DMS53 (cell line): ENCODE data around the gene NPAS2.

ENCODE experiments used
- DNase-seq: peaks from one replicate; lab custom pipeline; 2025; lab: John Stamatoyannopoulos, UW

Gene NPAS2

GRCh38 chr2:100965596-100965995 lies 145.7 kb downstream of the NPAS2 start:
- DNase-seq, result peak; percentile 19

- no peak for DNase-seq
Measured at GRCh38 chr2:100967716-100968115, 147.8 kb downstream of the NPAS2 start.

GRCh38 chr2:100968146-100969145 lies 148.5 kb downstream of the NPAS2 start:
- no peak for DNase-seq

- no peak for DNase-seq
Measured at GRCh38 chr2:100969998-100970397, 150.1 kb downstream of the NPAS2 start.

GRCh38 chr2:100971221-100971620 lies 151.3 kb downstream of the NPAS2 start:
- no peak for DNase-seq

GRCh38 chr2:100972452-100972851 lies 152.5 kb downstream of the NPAS2 start:
- DNase-seq, result no peak

- no peak for DNase-seq
Measured at GRCh38 chr2:100974712-100975520, 155.0 kb downstream of the NPAS2 start.

GRCh38 chr2:100975521-100975785 lies 155.5 kb downstream of the NPAS2 start:
- no peak for DNase-seq

GRCh38 chr2:100976061-100976460 lies 156.1 kb downstream of the NPAS2 start:
- no peak for DNase-seq

- DNase-seq, result peak; percentile 91
Measured at GRCh38 chr2:100976645-100977391, 156.9 kb downstream of the NPAS2 start.

- DNase-seq, result no peak
Measured at GRCh38 chr2:100977511-100977910, 157.6 kb downstream of the NPAS2 start.

- DNase-seq, result no peak
Measured at GRCh38 chr2:100978582-100979191, 158.7 kb downstream of the NPAS2 start.

GRCh38 chr2:100980046-100980445 lies 160.1 kb downstream of the NPAS2 start:
- DNase-seq, result no peak

- no peak for DNase-seq
Measured at GRCh38 chr2:100981011-100981410, 161.1 kb downstream of the NPAS2 start.

GRCh38 chr2:100982431-100982861 lies 162.5 kb downstream of the NPAS2 start:
- DNase-seq, result no peak

GRCh38 chr2:100983201-100983600 lies 163.3 kb downstream of the NPAS2 start:
- no peak for DNase-seq

GRCh38 chr2:100983684-100984310 lies 163.9 kb downstream of the NPAS2 start:
- DNase-seq, result no peak

GRCh38 chr2:100984892-100985307 lies 165.0 kb downstream of the NPAS2 start:
- DNase-seq, result peak; percentile 92

GRCh38 chr2:100986157-100986556 lies 166.2 kb downstream of the NPAS2 start:
- no peak for DNase-seq

GRCh38 chr2:100987536-100987935 lies 167.6 kb downstream of the NPAS2 start:
- DNase-seq, result no peak

- DNase-seq, result no peak
Measured at GRCh38 chr2:100987974-100988373, 168.0 kb downstream of the NPAS2 start.
